A549 (cell line): Measurements from ENCODE around the gene PLXNA3.

Experiments used
- BHLHE40 ChIP-seq: IDR thresholded peaks from 2 replicates; pipeline ENCODE4 v1.6.1; 2012; ENCODE audit warnings: low read depth, low read length, inconsistent platforms
- EHMT2 ChIP-seq: fragments of 200-600 bp; sonication (generic); IDR thresholded peaks from 2 replicates; pipeline ENCODE4 v1.6.1; 2016; ENCODE audit warnings: antibody characterized with exemption, low read depth, mild to moderate bottlenecking, moderate library complexity
- NFE2L2 ChIP-seq: fragments of 150-350 bp; conservative IDR thresholded peaks from 2 replicates; pipeline ENCODE4 v1.6.1; 2014; ENCODE audit warnings: low read length
- NR3C1 ChIP-seq: fragments of >200 bp; sonication (Bioruptor Twin); formaldehyde crosslinking; IDR thresholded peaks from 3 replicates; pipeline ENCODE4 v1.6.1; 2017
- POLR2A ChIP-seq: IDR thresholded peaks from 2 replicates; pipeline ENCODE4 v1.6.1; 2012; ENCODE audit warnings: mild to moderate bottlenecking, low read length
- SMC3 ChIP-seq: fragments of >200 bp; sonication (Bioruptor Twin); formaldehyde crosslinking; IDR thresholded peaks from 3 replicates; pipeline ENCODE4 v1.6.1; 2018; ENCODE audit warnings: inconsistent platforms
- TF ChIP-seq, protein P1 (sequence below): fragments of 150-350 bp; IDR thresholded peaks from 2 replicates; pipeline ENCODE4 v1.6.1; 2014; ENCODE audit warnings: low read depth, mild to moderate bottlenecking, low read length
- TF ChIP-seq, protein P2 (sequence below): fragments of >200 bp; sonication (Bioruptor Twin); formaldehyde crosslinking; IDR thresholded peaks from 3 replicates; pipeline ENCODE4 v1.5.1; 2016

DNA sequence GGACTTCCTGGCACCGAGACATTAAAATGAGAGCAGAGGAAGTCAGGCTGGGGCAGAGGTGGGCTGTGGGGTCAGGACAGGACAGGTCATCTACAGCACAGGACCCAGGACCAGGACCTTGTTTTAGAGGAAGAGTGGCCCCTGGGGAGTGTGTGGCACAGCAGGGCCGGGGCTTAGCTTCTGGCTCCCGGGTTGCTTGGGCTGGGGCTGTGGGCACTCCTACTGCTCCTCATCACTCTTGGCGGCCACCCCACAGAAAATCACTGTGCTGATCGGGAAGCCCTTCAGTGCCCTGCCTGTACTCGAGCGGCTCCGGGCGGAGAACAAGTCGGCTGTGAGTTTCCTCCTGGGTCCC is 37.7 kb upstream of the PLXNA3 start:
- TF ChIP-seq, protein P1, sequence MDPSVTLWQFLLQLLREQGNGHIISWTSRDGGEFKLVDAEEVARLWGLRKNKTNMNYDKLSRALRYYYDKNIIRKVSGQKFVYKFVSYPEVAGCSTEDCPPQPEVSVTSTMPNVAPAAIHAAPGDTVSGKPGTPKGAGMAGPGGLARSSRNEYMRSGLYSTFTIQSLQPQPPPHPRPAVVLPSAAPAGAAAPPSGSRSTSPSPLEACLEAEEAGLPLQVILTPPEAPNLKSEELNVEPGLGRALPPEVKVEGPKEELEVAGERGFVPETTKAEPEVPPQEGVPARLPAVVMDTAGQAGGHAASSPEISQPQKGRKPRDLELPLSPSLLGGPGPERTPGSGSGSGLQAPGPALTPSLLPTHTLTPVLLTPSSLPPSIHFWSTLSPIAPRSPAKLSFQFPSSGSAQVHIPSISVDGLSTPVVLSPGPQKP, result no peak
- TF ChIP-seq BHLHE40 (no peak), EHMT2 (no peak), POLR2A (no peak), SMC3 (no peak), NR3C1 (no peak), NFE2L2 (no peak)
- TF ChIP-seq, protein P2, sequence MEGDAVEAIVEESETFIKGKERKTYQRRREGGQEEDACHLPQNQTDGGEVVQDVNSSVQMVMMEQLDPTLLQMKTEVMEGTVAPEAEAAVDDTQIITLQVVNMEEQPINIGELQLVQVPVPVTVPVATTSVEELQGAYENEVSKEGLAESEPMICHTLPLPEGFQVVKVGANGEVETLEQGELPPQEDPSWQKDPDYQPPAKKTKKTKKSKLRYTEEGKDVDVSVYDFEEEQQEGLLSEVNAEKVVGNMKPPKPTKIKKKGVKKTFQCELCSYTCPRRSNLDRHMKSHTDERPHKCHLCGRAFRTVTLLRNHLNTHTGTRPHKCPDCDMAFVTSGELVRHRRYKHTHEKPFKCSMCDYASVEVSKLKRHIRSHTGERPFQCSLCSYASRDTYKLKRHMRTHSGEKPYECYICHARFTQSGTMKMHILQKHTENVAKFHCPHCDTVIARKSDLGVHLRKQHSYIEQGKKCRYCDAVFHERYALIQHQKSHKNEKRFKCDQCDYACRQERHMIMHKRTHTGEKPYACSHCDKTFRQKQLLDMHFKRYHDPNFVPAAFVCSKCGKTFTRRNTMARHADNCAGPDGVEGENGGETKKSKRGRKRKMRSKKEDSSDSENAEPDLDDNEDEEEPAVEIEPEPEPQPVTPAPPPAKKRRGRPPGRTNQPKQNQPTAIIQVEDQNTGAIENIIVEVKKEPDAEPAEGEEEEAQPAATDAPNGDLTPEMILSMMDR, result no peak
